GM21423 (cell line): Measurements from ENCODE around the gene OGT.
"Not testable (repeated sequence)": the region's sequence is repeated elsewhere in the genome, so short reads cannot be mapped to it uniquely, and the experiment has no call there.

Experiments used
- ATAC-seq: cut with Tn5 transposase; IDR thresholded peaks from one replicate; pipeline ENCODE4 v1.9.1; 2021; ENCODE audit warnings: mild to moderate bottlenecking, moderate library complexity; ENCODE audit not compliant: unreplicated experiment

OGT gene

GRCh38 chrX:71579990-71580380 lies 47.1 kb downstream of the OGT start:
- ATAC-seq, result no peak

DNA sequence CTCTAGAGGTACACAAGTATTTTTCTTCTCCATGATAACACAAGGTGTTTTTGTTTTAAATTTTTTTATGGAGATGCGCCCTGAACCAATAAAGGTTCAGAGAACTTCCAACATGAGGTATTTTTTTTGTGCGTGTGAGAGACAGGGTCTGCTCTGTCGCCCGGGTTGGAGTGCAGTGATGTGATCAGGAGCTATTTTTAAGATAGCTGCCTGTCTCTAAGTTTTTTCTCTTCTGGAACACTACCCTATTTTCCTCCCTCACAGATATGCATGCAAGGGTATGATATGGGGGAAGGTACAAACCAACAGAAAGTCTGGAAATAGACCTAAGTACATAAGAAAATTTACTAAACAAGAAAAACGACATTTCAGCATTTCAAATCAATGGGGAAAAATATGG lies 48.3 kb downstream of the OGT start:
- ATAC-seq, result no peak

DNA sequence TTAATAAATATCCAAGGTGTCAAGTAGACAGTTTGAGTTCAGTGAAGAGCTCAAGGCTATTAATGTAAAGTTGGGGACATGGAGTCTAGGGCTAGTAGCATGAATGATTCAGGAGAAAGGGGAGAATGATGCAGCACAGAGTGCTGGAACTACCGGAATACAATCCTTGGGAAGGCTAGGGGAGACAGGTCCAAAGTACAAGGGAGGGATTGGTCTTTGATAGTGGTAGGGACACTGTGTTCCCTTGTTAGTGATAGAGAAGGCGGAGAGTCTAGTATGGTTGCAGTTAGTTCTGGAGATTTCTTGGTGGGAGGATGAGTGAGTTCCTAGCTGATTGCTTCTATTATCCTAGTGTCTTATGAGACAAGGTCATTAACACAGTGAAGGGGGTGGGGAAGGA lies 54.0 kb downstream of the OGT start:
- ATAC-seq, result no peak

DNA sequence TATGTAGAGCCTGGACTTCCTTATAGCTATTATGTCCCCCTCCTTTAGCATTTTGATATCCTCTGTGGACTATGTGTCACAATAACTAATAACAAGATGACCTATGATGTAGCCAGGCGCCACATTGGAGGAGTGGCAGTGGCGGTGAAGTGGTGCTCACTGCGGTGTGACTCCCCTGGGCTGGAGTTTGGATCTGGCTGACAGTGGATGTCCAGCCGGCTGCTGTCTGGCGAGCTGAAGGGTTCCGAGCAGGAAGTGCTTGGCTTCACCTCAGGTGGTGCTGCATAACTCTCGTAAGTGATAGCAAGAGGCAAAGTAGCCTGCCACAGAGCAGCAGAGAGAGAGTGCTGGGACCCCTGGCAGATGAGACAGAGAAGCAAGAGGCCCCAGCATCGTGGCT lies 60.3 kb downstream of the OGT start:
- ATAC-seq, result not testable (repeated sequence)

DNA sequence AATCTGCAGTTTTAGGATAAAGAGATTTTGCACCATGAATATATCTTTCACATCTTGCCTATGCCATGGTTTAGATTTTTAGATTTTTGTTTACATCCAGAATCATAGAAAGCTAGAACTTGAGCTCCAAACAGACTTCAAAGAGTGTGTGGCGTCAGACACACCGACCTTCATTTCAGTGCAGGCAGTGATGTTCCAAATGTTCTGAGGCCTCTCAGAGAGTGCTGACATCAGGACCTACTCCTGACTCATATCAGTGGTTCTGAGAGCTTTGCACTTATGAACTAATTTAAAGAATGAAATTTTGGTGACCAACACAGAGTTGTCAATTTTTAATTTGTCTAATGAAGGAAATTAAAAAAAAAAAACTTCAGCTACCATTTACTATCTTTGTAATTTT lies 67.1 kb downstream of the OGT start:
- no peak for ATAC-seq

GRCh38 chrX:71603618-71604017 lies 70.7 kb downstream of the OGT start:
- ATAC-seq, result no peak

DNA sequence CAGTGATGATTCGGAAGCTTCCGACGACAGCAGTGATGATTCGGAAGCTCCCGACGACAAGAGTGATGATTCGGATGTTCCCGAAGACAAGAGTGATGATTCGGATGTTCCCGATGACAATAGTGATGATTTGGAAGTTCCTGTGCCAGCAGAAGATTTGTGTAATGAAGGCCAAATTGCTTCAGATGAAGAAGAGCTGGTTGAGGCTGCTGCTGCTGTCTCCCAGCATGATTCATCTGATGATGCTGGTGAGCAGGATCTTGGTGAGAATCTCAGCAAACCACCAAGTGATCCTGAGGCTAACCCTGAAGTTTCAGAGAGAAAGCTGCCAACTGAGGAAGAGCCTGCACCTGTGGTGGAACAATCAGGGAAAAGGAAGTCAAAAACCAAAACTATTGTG lies 71.2 kb downstream of the OGT start:
- ATAC-seq, result no peak

- ATAC-seq, result no peak
These were observed 72.1 kb downstream of the OGT start for GRCh38 chrX:71604796-71605568.

DNA sequence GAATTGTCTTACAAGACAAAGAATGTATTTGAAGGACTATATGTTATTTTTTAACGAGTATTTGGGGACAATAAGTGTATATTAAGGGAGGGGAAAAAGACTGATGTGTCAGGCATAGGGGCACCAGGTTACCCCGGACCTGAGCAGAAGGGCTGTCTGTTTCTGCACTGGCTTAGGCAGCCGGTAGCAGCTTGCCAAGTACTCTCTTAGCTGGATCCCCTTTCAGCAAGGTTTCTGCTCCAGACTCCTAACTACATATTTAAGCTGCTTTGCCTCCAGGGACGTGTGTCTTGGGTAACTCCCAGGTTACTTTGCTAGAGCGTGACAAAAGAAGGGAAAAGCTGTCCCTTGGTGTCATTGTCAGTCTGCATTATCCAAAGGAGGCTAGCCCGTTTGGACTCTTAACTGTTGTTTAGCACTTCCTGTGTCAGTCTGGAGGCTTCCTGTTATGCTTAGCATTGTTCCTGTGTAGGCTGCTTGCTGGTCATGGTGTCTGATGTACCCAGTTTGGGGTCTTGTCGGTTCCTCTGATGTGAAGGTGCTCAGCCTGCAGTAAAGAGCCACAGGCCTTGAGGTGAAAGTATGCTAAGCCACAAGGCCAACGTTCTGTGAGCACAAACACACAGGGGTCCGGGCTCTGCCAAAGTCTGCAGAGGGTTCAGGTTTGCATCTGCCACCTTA lies 73.8 kb downstream of the OGT start:
- no peak for ATAC-seq

DNA sequence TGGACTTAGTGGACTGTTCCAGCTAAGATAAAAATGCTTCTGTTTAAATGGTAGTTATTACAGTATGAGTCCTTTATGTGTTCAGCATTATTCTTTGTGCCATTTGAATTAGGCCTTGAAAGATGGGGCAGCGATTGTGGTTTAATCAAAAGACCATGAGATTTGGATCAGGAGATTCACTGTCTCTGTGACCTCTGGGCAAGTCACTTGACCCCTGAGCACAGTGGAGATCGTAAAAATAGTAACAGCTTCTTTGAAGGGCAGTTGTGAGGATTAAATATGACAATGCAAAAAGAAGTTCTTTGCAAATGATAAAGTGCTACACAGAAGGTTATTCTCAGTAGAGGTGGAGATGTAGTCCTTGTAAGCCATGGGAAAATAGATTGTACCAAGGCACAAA lies 74.6 kb downstream of the OGT start:
- no peak for ATAC-seq

GRCh38 chrX:71609095-71609750 lies 76.3 kb downstream of the OGT start:
- ATAC-seq, result no peak

- ATAC-seq, result not testable (repeated sequence)
These were observed 78.8 kb downstream of the OGT start for GRCh38 chrX:71611736-71612135.

DNA sequence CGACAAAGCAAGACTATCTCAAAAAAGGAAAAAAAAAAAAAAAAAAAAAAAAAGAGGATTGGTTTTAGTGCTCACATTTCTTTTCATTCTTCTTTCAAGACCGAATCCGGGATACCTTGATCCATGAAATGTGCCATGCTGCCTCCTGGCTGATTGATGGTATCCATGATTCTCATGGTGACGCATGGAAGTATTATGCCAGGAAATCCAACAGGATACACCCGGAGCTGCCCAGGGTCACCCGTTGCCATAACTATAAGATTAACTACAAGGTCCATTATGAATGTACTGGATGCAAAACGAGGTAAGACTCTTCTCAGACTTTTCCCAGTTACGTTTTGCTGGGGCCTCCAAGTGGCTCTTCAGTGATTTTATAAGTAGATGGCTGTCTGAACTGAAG lies 79.4 kb downstream of the OGT start:
- no peak for ATAC-seq

DNA sequence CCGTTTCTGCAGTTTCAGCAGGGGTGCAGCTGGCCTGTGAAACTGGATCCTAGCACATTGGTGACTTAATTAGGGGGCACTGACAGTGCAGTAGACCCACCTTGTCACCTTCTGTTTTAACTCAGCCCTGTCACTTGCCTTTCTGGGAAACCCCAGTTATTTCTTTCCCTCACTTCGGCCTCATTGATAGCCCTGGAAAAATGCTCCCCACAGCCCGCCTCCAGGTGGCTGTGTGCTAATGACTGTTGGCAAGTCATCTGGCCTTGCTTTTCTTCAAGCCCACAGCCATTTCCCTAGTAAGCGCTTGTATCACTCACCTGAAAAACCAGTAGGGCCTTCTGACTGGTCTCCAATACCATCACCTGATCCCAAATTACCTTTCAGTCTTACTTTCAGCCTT lies 82.2 kb downstream of the OGT start:
- no peak for ATAC-seq

- ATAC-seq, result no peak
These were observed 83.0 kb downstream of the OGT start for GRCh38 chrX:71615954-71616353.

GRCh38 chrX:71616672-71617529 lies 84.0 kb downstream of the OGT start:
- ATAC-seq, result no peak

DNA sequence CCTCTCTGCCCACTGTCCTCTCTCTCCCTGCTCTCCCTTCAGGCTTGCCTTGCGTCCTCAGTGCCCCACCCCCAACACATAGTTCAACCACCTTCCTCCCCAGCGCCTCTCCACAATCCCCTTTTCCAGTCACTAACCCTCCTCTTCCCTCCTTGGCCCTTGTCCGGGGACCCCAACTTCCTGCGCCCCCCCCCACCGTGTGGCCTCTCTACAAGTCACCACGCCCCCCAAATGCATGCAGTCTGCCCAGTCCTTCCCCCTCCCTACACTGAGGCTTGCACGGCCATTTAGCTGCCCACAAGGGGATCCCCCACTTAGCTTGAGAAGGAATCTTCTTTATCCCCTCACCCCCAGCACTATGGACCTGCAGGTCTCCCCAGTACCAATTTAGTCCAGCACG lies 84.8 kb downstream of the OGT start:
- no peak for ATAC-seq

DNA sequence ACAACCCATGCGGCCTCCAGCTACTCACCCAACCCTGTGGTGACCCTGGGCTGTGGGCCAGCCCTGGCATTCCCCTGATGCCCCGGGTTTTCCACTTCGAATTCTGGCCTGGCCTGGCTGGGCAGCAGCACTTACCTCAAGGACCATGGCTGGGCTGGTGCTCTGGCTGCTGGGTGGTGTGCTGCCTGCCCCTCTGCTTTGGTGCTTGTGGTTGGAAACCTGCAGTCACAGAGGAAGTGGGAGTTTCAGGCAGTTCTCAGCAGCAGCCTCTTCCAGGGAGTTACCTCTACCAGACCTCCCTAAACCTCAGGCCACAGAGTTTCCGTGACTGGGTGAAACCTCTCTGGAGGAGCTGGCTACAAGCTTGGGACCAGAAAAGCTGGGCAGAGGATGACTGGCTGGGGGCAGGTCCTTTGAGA lies 85.4 kb downstream of the OGT start, which contains the start of gene CXCR3:
CXCR3 (minus strand) TSS at position 209 of the 419 bp plus-strand sequence; CDS start at position 147, 62 bp downstream.
- ATAC-seq, result peak; percentile 42

DNA sequence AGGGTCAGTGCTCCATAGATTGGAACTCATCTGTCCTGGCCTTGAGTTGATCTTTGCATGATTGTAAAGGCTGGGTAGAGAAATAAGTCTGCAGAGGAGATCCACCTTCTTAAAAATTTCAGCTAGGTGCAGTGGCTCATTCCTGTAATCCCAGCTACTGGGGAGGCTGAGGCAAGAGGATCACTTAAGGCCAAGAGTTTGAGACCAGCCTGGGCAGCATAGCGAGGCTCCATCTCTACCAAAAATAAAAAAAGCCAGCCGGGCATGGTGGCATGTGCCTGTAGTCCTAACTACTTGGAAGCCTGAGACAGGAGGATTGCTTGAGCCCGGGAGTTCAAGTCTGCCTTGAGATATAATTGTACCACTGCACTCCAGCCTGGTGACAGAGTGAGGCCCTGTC lies 85.9 kb downstream of the OGT start:
- ATAC-seq, result no peak

GRCh38 chrX:71619193-71619592 lies 86.3 kb downstream of the OGT start:
- ATAC-seq, result no peak

DNA sequence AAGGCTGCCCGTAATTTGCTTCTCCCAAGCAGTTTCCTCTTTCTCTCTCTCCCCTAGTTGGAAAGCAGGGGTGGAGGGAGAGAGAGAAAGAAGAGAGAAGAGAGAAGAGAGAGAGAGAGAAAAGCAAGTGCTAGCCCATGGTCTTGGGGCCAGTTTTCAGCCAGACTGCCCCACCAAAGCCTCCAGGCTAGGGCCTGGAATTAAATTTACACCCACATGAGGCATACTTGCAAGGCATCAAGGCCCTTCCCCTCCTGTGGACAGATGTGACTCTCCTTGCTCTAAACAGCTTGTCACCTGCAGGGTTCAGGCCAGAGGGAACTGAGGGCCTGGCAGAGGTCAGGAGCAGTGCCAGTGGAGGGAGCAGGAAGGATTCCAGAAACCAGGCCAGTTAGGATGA lies 87.1 kb downstream of the OGT start:
- ATAC-seq, result no peak
